Kidney (tissue), 14 donors: ENCODE results near the gene TXNDC8. TPM values are rescaled to one million over a fixed set of nuclear protein-coding genes. Genes with fewer than 3 reads are reported as not detected.

Source experiments
- DNase-seq, 5 donors: peaks; one replicate each; pipeline ENCODE4 v3.0.0-alpha.2; 2013 to 2020
- FAIRE-seq: peaks from 2 replicates; lab custom pipeline; 2012; peaks lifted over from hg19 to GRCh38; lab: Jason Lieb, UNC
- H3K27ac ChIP-seq, 2 donors: one replicate each; pipeline ENCODE4 v1.7.0; 2013; ENCODE audit warnings: low read depth in 2 of 2, low read length in 2 of 2, inconsistent platforms in 1 of 2
- H3K27me3 ChIP-seq: one replicate; pipeline ENCODE4 v1.7.1; 2013; ENCODE audit warnings: low read length, inconsistent platforms; ENCODE audit not compliant: control insufficient read depth, insufficient read depth
- H3K36me3 ChIP-seq, 3 donors: one replicate each; pipeline versions ENCODE4 v1.7.0 to v1.7.1; 2013; ENCODE audit warnings: low read length in 3 of 3, control low read depth in 1 of 3, inconsistent platforms in 1 of 3; ENCODE audit not compliant: insufficient read depth in 3 of 3, control insufficient read depth in 2 of 3
- H3K4me1 ChIP-seq, 3 donors: one replicate each; pipeline versions ENCODE4 v1.7.0 to v1.7.1; 2013; ENCODE audit warnings: low read length in 3 of 3, inconsistent platforms in 1 of 3, low read depth in 1 of 3; ENCODE audit not compliant: control insufficient read depth in 2 of 3, insufficient read depth in 2 of 3
- H3K4me3 ChIP-seq, 3 donors: one replicate each; pipeline versions ENCODE4 v1.7.0 to v1.8.1; 2013; ENCODE audit warnings: low read length in 3 of 3, control low read depth in 1 of 3, inconsistent platforms in 1 of 3
- H3K9ac ChIP-seq, 3 donors: one replicate each; pipeline versions ENCODE4 v1.7.0 to v1.7.1; 2013; ENCODE audit warnings: low read length in 3 of 3, control low read depth in 1 of 3, inconsistent platforms in 1 of 3
- H3K9me3 ChIP-seq, 3 donors: one replicate each; pipeline versions ENCODE4 v1.7.0 to v1.7.1; 2013; ENCODE audit warnings: low read length in 3 of 3, control low read depth in 1 of 3, inconsistent platforms in 1 of 3; ENCODE audit not compliant: control insufficient read depth in 2 of 3, insufficient read depth in 1 of 3
- CTCF ChIP-seq: IDR thresholded peaks from 3 replicates; pipeline ENCODE4 v1.5.1; 2012; ENCODE audit warnings: mild to moderate bottlenecking, moderate library complexity, borderline replicate concordance; ENCODE audit not compliant: insufficient read depth; ENCODE audit errors: extremely low read depth
- intact Hi-C: fragments of 100-400 bp; cut with DNase I; formaldehyde crosslinking; loops from one replicate; pipeline ENCODE4 v1.11.1; 2022
- polyA plus RNA-seq: library from polyadenylated mRNA; stranded (reverse); fragments of 350-450 nt; fragmentation: Illumina TruSeq; extraction: RNeasy Lipid Tissue Mini Kit (QIAGEN cat#74804); gene quantifications from one replicate; pipeline ENCODE4 v1.2.3, GENCODE V29; 2014; ENCODE audit warnings: low read depth, low replicate concordance; ENCODE audit not compliant: insufficient read depth
- total RNA-seq: library from RNA; stranded (reverse); fragmentation: NEBNext Ultra II Directional; extraction: Animal tissue kit (Norgen Biotek cat#: 25700); gene quantifications from one replicate; pipeline ENCODE4 v1.2.1, GENCODE V29; 2021
- donor health status: control.
- donor health status: control.
- donor health status: control.
- donor health status: control.
- donor health status: control.
- donor health status: DM: yes; HTN: yes; CAD: no.
- donor health status: Normal renal cell carcinoma (clear cell type).

TXNDC8 gene
- total and polyA plus RNA-seq, 2 donors from 2014 or later, result not detected

- H3K27ac ChIP-seq, result no peak overlapping the region
- H3K36me3 ChIP-seq, result no peaks in the 10 kb centered on the region
- no peaks in the 10 kb centered on the region for H3K9me3 ChIP-seq
- H3K4me3 ChIP-seq, result no peak overlapping the region
- H3K9ac ChIP-seq, result no peak overlapping the region
- H3K27me3 ChIP-seq, result no peaks in the 10 kb centered on the region
- no peaks in the 10 kb centered on the region for H3K4me1 ChIP-seq
- FAIRE-seq, result no peak
- TF ChIP-seq CTCF, result no peak
- intact Hi-C loops, result no loop called here
- DNase-seq, result no peak
Measured at GRCh38 chr9:110298043-110298605, 39.5 kb downstream of the TXNDC8 start.

GRCh38 chr9:110293248-110293647 lies 44.4 kb downstream of the TXNDC8 start:
- Histone ChIP-seq H3K27ac (no peak overlapping the region), H3K9me3 (no peaks in the 10 kb centered on the region), H3K4me3 (no peak overlapping the region), H3K9ac (no peak overlapping the region), H3K27me3 (no peaks in the 10 kb centered on the region), H3K4me1 (no peaks in the 10 kb centered on the region), H3K36me3 (no peaks in the 10 kb centered on the region)
- FAIRE-seq, result no peak
- no peak for TF ChIP-seq CTCF
- intact Hi-C loops, result no loop called here
- no peak for DNase-seq

GRCh38 chr9:110291921-110292557 lies 45.6 kb downstream of the TXNDC8 start:
- H3K27ac ChIP-seq, result no peak overlapping the region
- FAIRE-seq (no peak), DNase-seq (peak in 1 of 5 donors; percentile 63)
- no peak overlapping the region for H3K9ac ChIP-seq
- no peaks in the 10 kb centered on the region for H3K36me3 ChIP-seq
- no peak overlapping the region for H3K4me3 ChIP-seq
- TF ChIP-seq CTCF, result no peak
- intact Hi-C loops, result no loop called here
- no peaks in the 10 kb centered on the region for H3K4me1 ChIP-seq
- no peaks in the 10 kb centered on the region for H3K27me3 ChIP-seq
- no peaks in the 10 kb centered on the region for H3K9me3 ChIP-seq
